Fibroblast of villous mesenchyme (primary cell): ENCODE results near the gene DNM2. TPM values are rescaled to one million over a fixed set of nuclear protein-coding genes. Genes with fewer than 3 reads are reported as not detected.

Source experiments
- DNase-seq: peaks from one replicate; pipeline ENCODE4 v3.0.0-alpha.2; 2010; ENCODE audit warnings: low read depth
- H3K4me3 ChIP-seq: 2 replicates; pipeline ENCODE4 v1.5.1; 2011; ENCODE audit warnings: low read depth, mild to moderate bottlenecking, low read length
- total RNA-seq: library from RNA; depleted of rRNA; stranded (reverse); fragments of >200 nt; gene quantifications from 2 replicates; pipeline ENCODE4 v1.2.3, GENCODE V29; 2012
- TF ChIP-seq, protein P1 (sequence below): IDR thresholded peaks from 2 replicates; pipeline ENCODE4 v1.5.1; 2012; ENCODE audit warnings: low read depth, mild to moderate bottlenecking, low read length; ENCODE audit not compliant: insufficient read depth

Gene DNM2
- total RNA-seq, 1 donor, result 101 TPM

- DNase-seq, result no peak
- H3K4me3 ChIP-seq, result no peak overlapping the region
- TF ChIP-seq, protein P1, sequence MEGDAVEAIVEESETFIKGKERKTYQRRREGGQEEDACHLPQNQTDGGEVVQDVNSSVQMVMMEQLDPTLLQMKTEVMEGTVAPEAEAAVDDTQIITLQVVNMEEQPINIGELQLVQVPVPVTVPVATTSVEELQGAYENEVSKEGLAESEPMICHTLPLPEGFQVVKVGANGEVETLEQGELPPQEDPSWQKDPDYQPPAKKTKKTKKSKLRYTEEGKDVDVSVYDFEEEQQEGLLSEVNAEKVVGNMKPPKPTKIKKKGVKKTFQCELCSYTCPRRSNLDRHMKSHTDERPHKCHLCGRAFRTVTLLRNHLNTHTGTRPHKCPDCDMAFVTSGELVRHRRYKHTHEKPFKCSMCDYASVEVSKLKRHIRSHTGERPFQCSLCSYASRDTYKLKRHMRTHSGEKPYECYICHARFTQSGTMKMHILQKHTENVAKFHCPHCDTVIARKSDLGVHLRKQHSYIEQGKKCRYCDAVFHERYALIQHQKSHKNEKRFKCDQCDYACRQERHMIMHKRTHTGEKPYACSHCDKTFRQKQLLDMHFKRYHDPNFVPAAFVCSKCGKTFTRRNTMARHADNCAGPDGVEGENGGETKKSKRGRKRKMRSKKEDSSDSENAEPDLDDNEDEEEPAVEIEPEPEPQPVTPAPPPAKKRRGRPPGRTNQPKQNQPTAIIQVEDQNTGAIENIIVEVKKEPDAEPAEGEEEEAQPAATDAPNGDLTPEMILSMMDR, result no peak
Observed at GRCh38 chr19:10678813-10679212, 39.1 kb upstream of the DNM2 start.

- TF ChIP-seq, protein P1, result no peak
- no peak overlapping the region for H3K4me3 ChIP-seq
- DNase-seq, result no peak
Observed at GRCh38 chr19:10679743-10680142, 38.1 kb upstream of the DNM2 start.

GRCh38 chr19:10680545-10681135, 37.2 kb upstream of the DNM2 start:
- H3K4me3 ChIP-seq, result no peak overlapping the region
- no peak for DNase-seq
- TF ChIP-seq, protein P1, result no peak

DNA sequence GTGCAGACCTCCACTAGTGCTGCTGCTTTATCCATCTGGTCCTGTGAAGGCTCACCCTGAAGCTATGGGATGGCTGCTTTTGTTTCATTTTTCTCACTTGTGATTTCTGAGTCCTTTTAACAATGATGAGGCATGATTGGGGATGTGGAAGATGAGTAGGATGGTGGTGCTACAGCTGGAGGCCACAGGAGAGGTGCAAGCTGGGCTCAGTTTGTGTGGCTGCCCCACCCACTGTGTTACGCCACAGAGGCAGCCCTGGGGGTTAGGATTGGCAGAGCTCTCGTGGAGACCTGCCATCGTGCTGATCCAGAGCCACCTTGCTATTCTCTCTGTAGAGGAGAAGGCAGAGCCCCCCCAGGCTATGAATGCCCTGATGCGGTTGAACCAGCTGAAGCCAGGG, 36.2 kb upstream of the DNM2 start:
- no peak overlapping the region for H3K4me3 ChIP-seq
- DNase-seq, result no peak
- TF ChIP-seq, protein P1, result no peak

DNA sequence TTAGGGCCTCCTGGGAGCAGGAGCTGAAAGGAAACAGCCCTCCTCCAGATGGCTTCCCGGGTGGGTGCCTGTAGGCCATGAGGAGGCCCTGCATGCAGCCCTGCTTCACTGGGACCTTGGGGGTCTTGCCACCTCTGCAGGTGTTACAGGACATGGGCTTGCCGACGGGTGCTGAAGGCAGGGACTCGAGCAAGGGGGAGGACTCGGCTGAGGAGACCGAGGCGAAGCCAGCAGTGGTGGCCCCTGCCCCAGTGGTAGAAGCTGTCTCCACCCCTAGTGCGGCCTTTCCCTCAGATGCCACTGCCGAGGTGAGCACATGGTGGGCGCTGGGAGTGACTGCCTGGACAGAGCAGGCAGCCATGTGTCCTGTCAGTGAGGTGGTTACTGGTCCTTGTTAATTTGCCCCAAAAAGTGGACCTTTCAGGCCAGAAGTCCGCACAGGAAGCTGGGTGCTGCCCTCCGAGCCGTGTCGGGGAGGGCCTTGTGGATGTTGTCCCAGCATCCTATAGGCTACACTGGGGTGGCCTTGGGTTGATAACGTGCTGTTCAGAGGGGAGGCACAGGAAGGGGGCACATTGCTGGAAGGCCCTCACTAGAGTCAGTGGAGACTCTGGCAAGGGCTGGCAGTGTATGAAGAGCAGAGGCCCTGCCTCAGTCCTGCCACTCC, 35.3 kb upstream of the DNM2 start:
- no peak for DNase-seq

GRCh38 chr19:10683064-10683426, 34.8 kb upstream of the DNM2 start:
- TF ChIP-seq, protein P1, result no peak
- no peak overlapping the region for H3K4me3 ChIP-seq
- no peak for DNase-seq

More for the DNA sequence above, 35.3 kb upstream of the DNM2 start:
- no peak overlapping the region for H3K4me3 ChIP-seq
- TF ChIP-seq, protein P1, result no peak
